ENCODE measurements around the gene PAX5. TPM values are rescaled to one million over a fixed set of nuclear protein-coding genes. Genes with fewer than 3 reads are reported as not detected.
A peak's percentile ranks its signal among the peaks of the same experiment; 100 is the strongest.

Gene PAX5
- total and polyA plus RNA-seq, 3 donors from 2014 or later = 0.79 to 1.9 (median 1.3) TPM

- WGBS, 2 donors = 0 to 4% methylated on average over 12 to 35 of the region's 36 CpGs
These were observed 8.8 kb downstream of the PAX5 start for GRCh38 chr9:37025071-37025822.

GRCh38 chr9:37017546-37017945, 16.5 kb downstream of the PAX5 start:
- no peaks in the 10 kb centered on the region for H3K9me3 ChIP-seq
- DNase-seq = no peak
- TF ChIP-seq POLR2A (IDR thresholded peaks at IDR 0.05) (no peak), CTCF (IDR thresholded peaks at IDR 0.05) (no peak)
- H3K27ac ChIP-seq = no peak overlapping the region
- intact Hi-C loops (cut with DNase I; ENCODE audit: low total_unique reads) = no loop called here
- no peaks in the 10 kb centered on the region for H3K4me1 ChIP-seq
- no peaks in the 10 kb centered on the region for H3K27me3 ChIP-seq
- WGBS, 2 donors = 83 to 93% methylated on average over 4 to 8 of the region's 8 CpGs
- no peaks in the 10 kb centered on the region for H3K36me3 ChIP-seq (ENCODE audit: low read depth, missing control alignments)
- H3K4me3 ChIP-seq = no peak overlapping the region

More at GRCh38 chr9:37025071-37025822, 8.8 kb downstream of the PAX5 start:
- DNase-seq = no peak
- intact Hi-C loops (cut with DNase I; ENCODE audit: low total_unique reads) = no loop called here
- TF ChIP-seq POLR2A (IDR thresholded peaks at IDR 0.05) (no peak), CTCF (IDR thresholded peaks at IDR 0.05) (no peak)
- no peak overlapping the region for H3K27ac ChIP-seq
- H3K4me3 ChIP-seq = peak overlapping the region in 1 of 2 donors; percentile 5
- H3K4me1 ChIP-seq = peaks cover 14% of the 10 kb centered on the region
- no peaks in the 10 kb centered on the region for H3K27me3 ChIP-seq
- no peaks in the 10 kb centered on the region for H3K36me3 ChIP-seq (ENCODE audit: low read depth, missing control alignments)
- no peaks in the 10 kb centered on the region for H3K9me3 ChIP-seq

DNA sequence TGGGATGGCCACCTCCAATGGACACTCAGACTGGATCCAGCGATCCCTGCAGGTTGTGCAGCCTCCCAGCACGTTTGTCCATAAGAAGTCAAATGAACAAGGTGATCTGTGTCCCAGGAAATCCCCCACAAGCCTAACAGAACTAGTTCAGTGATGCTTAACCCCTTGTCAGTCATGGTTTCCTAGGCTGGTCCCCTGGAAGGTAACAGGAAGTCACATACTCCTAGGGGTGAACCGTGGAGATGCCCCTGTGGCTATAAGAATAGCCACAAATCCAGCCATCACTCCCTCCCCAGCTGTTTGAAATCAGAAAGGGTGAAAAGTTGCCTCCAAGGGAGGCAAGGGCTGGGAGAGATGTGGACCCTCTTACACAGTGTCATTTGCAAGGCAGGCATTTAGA, 22.5 kb downstream of the PAX5 start:
- H3K4me3 ChIP-seq = no peak overlapping the region
- 71 to 77% methylated on average over 1 to 3 of the region's 3 CpGs for WGBS, 2 donors
- DNase-seq = no peak
- no peaks in the 10 kb centered on the region for H3K9me3 ChIP-seq
- H3K27me3 ChIP-seq = no peaks in the 10 kb centered on the region
- intact Hi-C loops (cut with DNase I; ENCODE audit: low total_unique reads) = no loop called here
- no peaks in the 10 kb centered on the region for H3K4me1 ChIP-seq
- H3K36me3 ChIP-seq (ENCODE audit: low read depth, missing control alignments) = no peaks in the 10 kb centered on the region
- TF ChIP-seq CTCF (IDR thresholded peaks at IDR 0.05) (no peak), POLR2A (IDR thresholded peaks at IDR 0.05) (no peak)
- H3K27ac ChIP-seq = no peak overlapping the region

- H3K4me3 ChIP-seq = no peak overlapping the region
- intact Hi-C loops (cut with DNase I; ENCODE audit: low total_unique reads) = no loop called here
- TF ChIP-seq POLR2A (IDR thresholded peaks at IDR 0.05) = no peak
- no peak for TF ChIP-seq CTCF (IDR thresholded peaks at IDR 0.05)
- WGBS, 2 donors = 73 to 88% methylated on average over 2 of the region's 2 CpGs
- no peaks in the 10 kb centered on the region for H3K9me3 ChIP-seq
- H3K27me3 ChIP-seq = no peaks in the 10 kb centered on the region
- H3K36me3 ChIP-seq (ENCODE audit: low read depth, missing control alignments) = no peaks in the 10 kb centered on the region
- H3K27ac ChIP-seq = no peak overlapping the region
- H3K4me1 ChIP-seq = no peaks in the 10 kb centered on the region
- no peak for DNase-seq
These were observed 23.1 kb downstream of the PAX5 start for GRCh38 chr9:37010976-37011375.

GRCh38 chr9:37010180-37010579, 23.9 kb downstream of the PAX5 start:
- H3K27me3 ChIP-seq = no peaks in the 10 kb centered on the region
- H3K9me3 ChIP-seq = no peaks in the 10 kb centered on the region
- H3K36me3 ChIP-seq (ENCODE audit: low read depth, missing control alignments) = no peaks in the 10 kb centered on the region
- no peaks in the 10 kb centered on the region for H3K4me1 ChIP-seq
- no peak overlapping the region for H3K4me3 ChIP-seq
- 70 to 76% methylated on average over 7 of the region's 7 CpGs for WGBS, 2 donors
- no peak for DNase-seq
- TF ChIP-seq POLR2A (IDR thresholded peaks at IDR 0.05) (no peak), CTCF (IDR thresholded peaks at IDR 0.05) (no peak)
- no peak overlapping the region for H3K27ac ChIP-seq
- intact Hi-C loops (cut with DNase I; ENCODE audit: low total_unique reads) = no loop called here
